HG02943 (cell line): ENCODE measurements around the gene SPATA32.

Experiments
- ATAC-seq: cut with Tn5 transposase; IDR thresholded peaks from one replicate; pipeline ENCODE4 v1.9.1; 2021; ENCODE audit warnings: mild to moderate bottlenecking, low read depth, moderate library complexity; ENCODE audit not compliant: unreplicated experiment

The SPATA32 gene

GRCh38 chr17:45231481-45232116 lies 30.3 kb downstream of the SPATA32 start:
- ATAC-seq = no peak

GRCh38 chr17:45230787-45231480 lies 31.0 kb downstream of the SPATA32 start:
- no peak for ATAC-seq

- ATAC-seq = no peak
Measured at GRCh38 chr17:45230410-45230786, 31.5 kb downstream of the SPATA32 start.

- ATAC-seq = no peak
Measured at GRCh38 chr17:45229681-45230409, 32.0 kb downstream of the SPATA32 start.

GRCh38 chr17:45228763-45229539 lies 32.9 kb downstream of the SPATA32 start:
- ATAC-seq = peak; percentile 33

GRCh38 chr17:45227926-45228762 lies 33.8 kb downstream of the SPATA32 start:
- ATAC-seq = no peak

GRCh38 chr17:45227101-45227925 lies 34.6 kb downstream of the SPATA32 start:
- no peak for ATAC-seq

GRCh38 chr17:45226576-45226975 lies 35.3 kb downstream of the SPATA32 start:
- no peak for ATAC-seq

GRCh38 chr17:45225964-45226530 lies 35.8 kb downstream of the SPATA32 start:
- no peak for ATAC-seq

- no peak for ATAC-seq
Measured at GRCh38 chr17:45225051-45225700, 36.7 kb downstream of the SPATA32 start.

- ATAC-seq = no peak
Measured at GRCh38 chr17:45224671-45225050, 37.2 kb downstream of the SPATA32 start.

GRCh38 chr17:45223539-45224528 lies 38.1 kb downstream of the SPATA32 start:
- ATAC-seq = no peak

- ATAC-seq = no peak
Measured at GRCh38 chr17:45222996-45223538, 38.8 kb downstream of the SPATA32 start.

GRCh38 chr17:45222289-45222995 lies 39.5 kb downstream of the SPATA32 start:
- ATAC-seq = no peak

GRCh38 chr17:45222014-45222288 lies 39.9 kb downstream of the SPATA32 start:
- no peak for ATAC-seq
